ENCODE results near the gene CYP4V2.

The CYP4V2 gene

GRCh38 chr4:186172546-186172945, 18.8 kb upstream of the CYP4V2 start:
- DNase-seq (ENCODE audit: insufficient read length, low spot score) (no peak), FAIRE-seq (no peak)

GRCh38 chr4:186188107-186188506, 3.3 kb upstream of the CYP4V2 start:
- FAIRE-seq, result no peak
- DNase-seq (ENCODE audit: insufficient read length, low spot score), result no peak

GRCh38 chr4:186189656-186190055, 1.7 kb upstream of the CYP4V2 start:
- DNase-seq (ENCODE audit: insufficient read length, low spot score), result no peak
- FAIRE-seq, result no peak

- FAIRE-seq, result peak; percentile 95
These were observed 677 bp upstream of the CYP4V2 start for GRCh38 chr4:186190581-186191199.

GRCh38 chr4:186192066-186192612, 772 bp downstream of the CYP4V2 start:
- peak; percentile 65 for FAIRE-seq
- no peak for DNase-seq (ENCODE audit: insufficient read length, low spot score)

More at GRCh38 chr4:186190581-186191199, 677 bp upstream of the CYP4V2 start:
- peak; percentile 34 for DNase-seq (ENCODE audit: insufficient read length, low spot score)

GRCh38 chr4:186193851-186194250, 2.5 kb downstream of the CYP4V2 start:
- FAIRE-seq, result no peak

GRCh38 chr4:186196063-186196462, 4.7 kb downstream of the CYP4V2 start:
- no peak for DNase-seq (ENCODE audit: insufficient read length, low spot score)
- FAIRE-seq, result no peak

More at GRCh38 chr4:186193851-186194250, 2.5 kb downstream of the CYP4V2 start:
- no peak for DNase-seq (ENCODE audit: insufficient read length, low spot score)

- no peak for DNase-seq (ENCODE audit: insufficient read length, low spot score)
- FAIRE-seq, result no peak
These were observed 9.1 kb downstream of the CYP4V2 start for GRCh38 chr4:186200516-186200915.

GRCh38 chr4:186201010-186201409, 9.6 kb downstream of the CYP4V2 start:
- DNase-seq (ENCODE audit: insufficient read length, low spot score) (no peak), FAIRE-seq (no peak)

GRCh38 chr4:186201535-186202230, 10.3 kb downstream of the CYP4V2 start:
- FAIRE-seq, result peak; percentile 60
- DNase-seq (ENCODE audit: insufficient read length, low spot score), result peak; percentile 50

- FAIRE-seq (peak; percentile 21), DNase-seq (ENCODE audit: insufficient read length, low spot score) (no peak)
These were observed 11.2 kb downstream of the CYP4V2 start for GRCh38 chr4:186202490-186203140.

- DNase-seq (ENCODE audit: insufficient read length, low spot score) (no peak), FAIRE-seq (no peak)
These were observed 12.0 kb downstream of the CYP4V2 start for GRCh38 chr4:186203406-186203805.

- DNase-seq (ENCODE audit: insufficient read length, low spot score), result no peak
- FAIRE-seq, result no peak
These were observed 12.8 kb downstream of the CYP4V2 start for GRCh38 chr4:186204103-186204559.

GRCh38 chr4:186204686-186205085, 13.3 kb downstream of the CYP4V2 start:
- FAIRE-seq (no peak), DNase-seq (ENCODE audit: insufficient read length, low spot score) (no peak)

GRCh38 chr4:186205156-186205555, 13.8 kb downstream of the CYP4V2 start:
- DNase-seq (ENCODE audit: insufficient read length, low spot score) (no peak), FAIRE-seq (no peak)

GRCh38 chr4:186216465-186217024, 25.2 kb downstream of the CYP4V2 start:
- DNase-seq (ENCODE audit: insufficient read length, low spot score) (no peak), FAIRE-seq (no peak)

- DNase-seq (ENCODE audit: insufficient read length, low spot score) (no peak), FAIRE-seq (no peak)
These were observed 26.4 kb downstream of the CYP4V2 start for GRCh38 chr4:186217733-186218293.

- no peak for FAIRE-seq
- DNase-seq (ENCODE audit: insufficient read length, low spot score), result no peak
These were observed 30.3 kb downstream of the CYP4V2 start for GRCh38 chr4:186221624-186222023.

- FAIRE-seq (no peak), DNase-seq (ENCODE audit: insufficient read length, low spot score) (no peak)
These were observed 34.5 kb downstream of the CYP4V2 start for GRCh38 chr4:186225848-186226247.

- FAIRE-seq, result no peak
These were observed 35.3 kb downstream of the CYP4V2 start for GRCh38 chr4:186226521-186227189.

More at GRCh38 chr4:186226521-186227189, 35.3 kb downstream of the CYP4V2 start:
- no peak for DNase-seq (ENCODE audit: insufficient read length, low spot score)

All from GM19239 (cell line).